HepG2 (cell line): ENCODE measurements around the gene STAT6. TPM values are rescaled to one million over a fixed set of nuclear protein-coding genes. Genes with fewer than 3 reads are reported as not detected.

Source experiments
- ASH2L ChIP-seq: fragments of 300-600, 200-600 bp; sonication (generic); IDR thresholded peaks from 2 replicates; pipeline ENCODE4 v1.7.0; 2017; ENCODE audit warnings: low read depth, mild to moderate bottlenecking, moderate library complexity, mixed read lengths, low read length; ENCODE audit not compliant: insufficient read length
- GABPA ChIP-seq, 2 experiments: IDR thresholded peaks; 2 replicates each; pipeline ENCODE4 v1.6.1; 2011 to 2016; ENCODE audit warnings: low read depth in 2 of 2, low read length in 1 of 2, missing biosample characterization in 1 of 2, missing genetic modification characterization in 1 of 2
- NONO ChIP-seq, 2 experiments: fragments of 450-650 bp in 1 of 2; sonication (generic) in 1 of 2; formaldehyde crosslinking in 1 of 2; IDR thresholded peaks in 1 of 2; conservative IDR thresholded peaks in 1 of 2; 2 replicates each; pipeline versions ENCODE4 v1.6.1 to v1.8.0; 2017 to 2022; ENCODE audit warnings: mild to moderate bottlenecking in 1 of 2, missing genetic modification reagents in 1 of 2, moderate library complexity in 1 of 2
- PRPF4 ChIP-seq: fragments of 200-400 bp; formaldehyde crosslinking; IDR thresholded peaks from 2 replicates; pipeline ENCODE4 v1.6.1; 2016; ENCODE audit warnings: low read length, low read depth; ENCODE audit not compliant: poor library complexity, severe bottlenecking
- RARA ChIP-seq: IDR thresholded peaks from 2 replicates; pipeline ENCODE4 v1.6.1; 2016; ENCODE audit warnings: missing genetic modification reagents, missing compliant biosample characterization
- SNRNP70 ChIP-seq: fragments of 200-400 bp; formaldehyde crosslinking; IDR thresholded peaks from 2 replicates; pipeline ENCODE4 v1.6.1; 2017; ENCODE audit warnings: mild to moderate bottlenecking, low read depth, low read length, moderate library complexity
- SP2 ChIP-seq: sonication (generic); formaldehyde crosslinking; IDR thresholded peaks from 2 replicates; pipeline ENCODE4 v1.5.1; 2020; ENCODE audit warnings: mild to moderate bottlenecking, missing genetic modification reagents
- SUZ12 ChIP-seq: fragments of 150-350 bp; IDR thresholded peaks from 2 replicates; pipeline ENCODE4 v1.6.1; 2014; ENCODE audit warnings: low read depth, low read length
- TIGD3 ChIP-seq: sonication (generic); formaldehyde crosslinking; IDR thresholded peaks from 2 replicates; pipeline ENCODE4 v1.5.1; 2020; ENCODE audit warnings: mild to moderate bottlenecking, missing genetic modification reagents, borderline replicate concordance
- ZKSCAN5 ChIP-seq: sonication (generic); formaldehyde crosslinking; IDR thresholded peaks from 2 replicates; pipeline ENCODE4 v1.5.1; 2020; ENCODE audit warnings: mild to moderate bottlenecking, missing genetic modification reagents
- ZNF687 ChIP-seq: sonication (generic); formaldehyde crosslinking; IDR thresholded peaks from 2 replicates; pipeline ENCODE4 v1.5.1; 2020; ENCODE audit warnings: mild to moderate bottlenecking, missing genetic modification reagents, moderate library complexity
- polyA plus RNA-seq, 8 experiments: library from polyadenylated mRNA; depleted of rRNA in 3 of 8; stranded (reverse) in 7 of 8; unstranded in 1 of 8; fragments of >200 nt; fragmentation: Illumina TruSeq in 4 of 8; extraction: Trizol in 4 of 8; gene quantifications; 2 replicates each; pipeline versions ENCODE4 v1.2.1 to v1.2.3, GENCODE V29; 2011 to 2016; ENCODE audit warnings: low read depth in 4 of 8, missing spikeins in 1 of 8, mixed read lengths in 1 of 8; ENCODE audit not compliant: insufficient read depth in 1 of 8
- total RNA-seq, 5 experiments: library from RNA; depleted of rRNA; stranded (reverse); fragments of >200 nt; fragmentation: Illumina TruSeq; extraction: Trizol; gene quantifications; 2 replicates each; pipeline ENCODE4 v1.2.3, GENCODE V29; 2016; ENCODE audit warnings: low read depth in 1 of 5
- TF ChIP-seq, protein P1 (sequence below): sonication (generic); formaldehyde crosslinking; IDR thresholded peaks from 2 replicates; pipeline ENCODE4 v1.4.0; 2020; ENCODE audit warnings: missing genetic modification reagents
- TF ChIP-seq, protein P2 (sequence below): IDR thresholded peaks from 2 replicates; pipeline ENCODE4 v1.6.1; 2018; ENCODE audit warnings: missing genetic modification reagents
- TF ChIP-seq, protein P3 (sequence below): fragments of 450-650 bp; IDR thresholded peaks from 2 replicates; pipeline ENCODE4 v1.6.1; 2017; ENCODE audit warnings: mild to moderate bottlenecking

The STAT6 gene
- total and polyA plus RNA-seq, 2 of the 13 experiments (the other 11 are each of a cell fraction or from before 2014, with no cell fraction given), result 28.0 to 62.2 TPM

DNA sequence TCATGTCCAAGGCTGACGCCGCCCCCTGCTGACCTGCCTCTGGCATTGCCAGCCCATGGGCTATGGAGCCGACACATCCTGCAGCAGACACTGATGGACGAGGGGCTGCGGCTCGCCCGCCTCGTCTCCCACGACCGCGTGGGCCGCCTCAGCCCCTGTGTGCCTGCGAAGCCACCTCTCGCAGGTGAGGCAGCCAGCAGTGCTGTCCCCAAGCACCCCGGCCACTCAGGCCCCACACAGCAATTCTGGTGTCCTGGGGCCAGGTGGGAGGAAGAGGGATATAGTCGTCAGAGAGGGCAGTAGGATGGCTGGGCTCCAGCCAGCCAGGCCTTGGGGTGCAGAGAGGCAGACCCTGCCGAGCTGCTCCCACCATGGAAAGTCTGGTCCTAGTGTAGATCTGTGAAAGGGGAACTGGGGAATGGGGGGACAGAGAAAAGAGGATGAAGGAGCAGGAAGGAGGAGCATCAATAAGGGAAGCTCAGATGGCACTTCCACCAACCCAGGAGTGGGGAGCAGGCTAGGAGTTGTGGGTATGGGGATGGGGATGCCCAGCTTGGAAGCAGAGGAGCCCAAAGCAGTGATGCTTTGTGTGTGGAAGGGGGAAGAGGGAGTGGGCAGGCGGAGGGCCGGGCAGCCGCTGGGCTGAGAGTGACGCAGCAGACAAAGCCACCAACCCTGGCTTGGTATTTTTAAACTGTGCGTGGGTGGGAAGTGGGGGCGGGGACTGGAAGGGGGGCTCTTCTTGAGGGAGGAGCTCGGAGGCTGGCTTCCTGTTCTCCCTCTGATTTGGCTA is 17.6 kb downstream of the STAT6 start (continued):
- TF ChIP-seq ZKSCAN5 (CRISPR knock-in tag) (no peak), PRPF4 (no peak), ZNF687 (CRISPR knock-in tag) (peak; percentile 31; the same call in 1 of the 2 replicates), RARA (CRISPR knock-in tag) (no peak), SP2 (CRISPR knock-in tag) (0 out of 2 replicates have a peak, but pooled peaks have one; percentile 24), ASH2L (no peak), GABPA (IDR thresholded peaks at IDR 0.05; ENCODE audit: low read depth, low read length) (no peak), GABPA (CRISPR knock-in tag; IDR thresholded peaks at IDR 0.05; ENCODE audit: low read depth) (no peak), SNRNP70 (no peak), TIGD3 (CRISPR knock-in tag) (no peak), SUZ12 (no peak), NONO (IDR thresholded peaks at IDR 0.05) (no peak), NONO (CRISPR knock-in tag; conservative IDR thresholded peaks at IDR 0.05) (no peak)
- TF ChIP-seq, protein P1, sequence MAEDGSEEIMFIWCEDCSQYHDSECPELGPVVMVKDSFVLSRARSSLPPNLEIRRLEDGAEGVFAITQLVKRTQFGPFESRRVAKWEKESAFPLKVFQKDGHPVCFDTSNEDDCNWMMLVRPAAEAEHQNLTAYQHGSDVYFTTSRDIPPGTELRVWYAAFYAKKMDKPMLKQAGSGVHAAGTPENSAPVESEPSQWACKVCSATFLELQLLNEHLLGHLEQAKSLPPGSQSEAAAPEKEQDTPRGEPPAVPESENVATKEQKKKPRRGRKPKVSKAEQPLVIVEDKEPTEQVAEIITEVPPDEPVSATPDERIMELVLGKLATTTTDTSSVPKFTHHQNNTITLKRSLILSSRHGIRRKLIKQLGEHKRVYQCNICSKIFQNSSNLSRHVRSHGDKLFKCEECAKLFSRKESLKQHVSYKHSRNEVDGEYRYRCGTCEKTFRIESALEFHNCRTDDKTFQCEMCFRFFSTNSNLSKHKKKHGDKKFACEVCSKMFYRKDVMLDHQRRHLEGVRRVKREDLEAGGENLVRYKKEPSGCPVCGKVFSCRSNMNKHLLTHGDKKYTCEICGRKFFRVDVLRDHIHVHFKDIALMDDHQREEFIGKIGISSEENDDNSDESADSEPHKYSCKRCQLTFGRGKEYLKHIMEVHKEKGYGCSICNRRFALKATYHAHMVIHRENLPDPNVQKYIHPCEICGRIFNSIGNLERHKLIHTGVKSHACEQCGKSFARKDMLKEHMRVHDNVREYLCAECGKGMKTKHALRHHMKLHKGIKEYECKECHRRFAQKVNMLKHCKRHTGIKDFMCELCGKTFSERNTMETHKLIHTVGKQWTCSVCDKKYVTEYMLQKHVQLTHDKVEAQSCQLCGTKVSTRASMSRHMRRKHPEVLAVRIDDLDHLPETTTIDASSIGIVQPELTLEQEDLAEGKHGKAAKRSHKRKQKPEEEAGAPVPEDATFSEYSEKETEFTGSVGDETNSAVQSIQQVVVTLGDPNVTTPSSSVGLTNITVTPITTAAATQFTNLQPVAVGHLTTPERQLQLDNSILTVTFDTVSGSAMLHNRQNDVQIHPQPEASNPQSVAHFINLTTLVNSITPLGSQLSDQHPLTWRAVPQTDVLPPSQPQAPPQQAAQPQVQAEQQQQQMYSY (CRISPR knock-in tag), result no peak
- TF ChIP-seq, protein P2, sequence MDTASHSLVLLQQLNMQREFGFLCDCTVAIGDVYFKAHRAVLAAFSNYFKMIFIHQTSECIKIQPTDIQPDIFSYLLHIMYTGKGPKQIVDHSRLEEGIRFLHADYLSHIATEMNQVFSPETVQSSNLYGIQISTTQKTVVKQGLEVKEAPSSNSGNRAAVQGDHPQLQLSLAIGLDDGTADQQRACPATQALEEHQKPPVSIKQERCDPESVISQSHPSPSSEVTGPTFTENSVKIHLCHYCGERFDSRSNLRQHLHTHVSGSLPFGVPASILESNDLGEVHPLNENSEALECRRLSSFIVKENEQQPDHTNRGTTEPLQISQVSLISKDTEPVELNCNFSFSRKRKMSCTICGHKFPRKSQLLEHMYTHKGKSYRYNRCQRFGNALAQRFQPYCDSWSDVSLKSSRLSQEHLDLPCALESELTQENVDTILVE, result no peak
- TF ChIP-seq, protein P3, sequence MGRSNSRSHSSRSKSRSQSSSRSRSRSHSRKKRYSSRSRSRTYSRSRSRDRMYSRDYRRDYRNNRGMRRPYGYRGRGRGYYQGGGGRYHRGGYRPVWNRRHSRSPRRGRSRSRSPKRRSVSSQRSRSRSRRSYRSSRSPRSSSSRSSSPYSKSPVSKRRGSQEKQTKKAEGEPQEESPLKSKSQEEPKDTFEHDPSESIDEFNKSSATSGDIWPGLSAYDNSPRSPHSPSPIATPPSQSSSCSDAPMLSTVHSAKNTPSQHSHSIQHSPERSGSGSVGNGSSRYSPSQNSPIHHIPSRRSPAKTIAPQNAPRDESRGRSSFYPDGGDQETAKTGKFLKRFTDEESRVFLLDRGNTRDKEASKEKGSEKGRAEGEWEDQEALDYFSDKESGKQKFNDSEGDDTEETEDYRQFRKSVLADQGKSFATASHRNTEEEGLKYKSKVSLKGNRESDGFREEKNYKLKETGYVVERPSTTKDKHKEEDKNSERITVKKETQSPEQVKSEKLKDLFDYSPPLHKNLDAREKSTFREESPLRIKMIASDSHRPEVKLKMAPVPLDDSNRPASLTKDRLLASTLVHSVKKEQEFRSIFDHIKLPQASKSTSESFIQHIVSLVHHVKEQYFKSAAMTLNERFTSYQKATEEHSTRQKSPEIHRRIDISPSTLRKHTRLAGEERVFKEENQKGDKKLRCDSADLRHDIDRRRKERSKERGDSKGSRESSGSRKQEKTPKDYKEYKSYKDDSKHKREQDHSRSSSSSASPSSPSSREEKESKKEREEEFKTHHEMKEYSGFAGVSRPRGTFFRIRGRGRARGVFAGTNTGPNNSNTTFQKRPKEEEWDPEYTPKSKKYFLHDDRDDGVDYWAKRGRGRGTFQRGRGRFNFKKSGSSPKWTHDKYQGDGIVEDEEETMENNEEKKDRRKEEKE, result no peak
